Glutamatergic neuron (in vitro differentiated cells): ENCODE data around the gene TMEM50B. TPM values are rescaled to one million over a fixed set of nuclear protein-coding genes. Genes with fewer than 3 reads are reported as not detected.

ENCODE experiments used
- DNase-seq: peaks from one replicate; pipeline ENCODE4 v3.0.0; 2022
- H3K27ac Mint-ChIP-seq: one replicate; pipeline ENCODE4 v1.8.0; 2020; ENCODE audit warnings: mild to moderate bottlenecking, mixed read lengths, inconsistent platforms; ENCODE audit not compliant: unreplicated experiment
- H3K27me3 Mint-ChIP-seq: one replicate; pipeline ENCODE4 v1.8.0; 2020; ENCODE audit warnings: mild to moderate bottlenecking, moderate library complexity, mixed read lengths, inconsistent platforms; ENCODE audit not compliant: unreplicated experiment
- H3K36me3 Mint-ChIP-seq: one replicate; pipeline ENCODE4 v1.8.0; 2020; ENCODE audit warnings: mild to moderate bottlenecking, mixed read lengths, inconsistent platforms; ENCODE audit not compliant: unreplicated experiment
- H3K4me1 Mint-ChIP-seq: one replicate; pipeline ENCODE4 v1.8.0; 2020; ENCODE audit warnings: mild to moderate bottlenecking, low read depth, mixed read lengths, inconsistent platforms; ENCODE audit not compliant: unreplicated experiment
- H3K4me3 Mint-ChIP-seq: one replicate; pipeline ENCODE4 v1.8.0; 2020; ENCODE audit warnings: mild to moderate bottlenecking, mixed read lengths, inconsistent platforms; ENCODE audit not compliant: unreplicated experiment
- H3K9me3 Mint-ChIP-seq: one replicate; pipeline ENCODE4 v1.8.0; 2020; ENCODE audit warnings: mild to moderate bottlenecking, moderate library complexity, mixed read lengths, inconsistent platforms; ENCODE audit not compliant: unreplicated experiment
- CTCF ChIP-seq: fragments of 200-600 bp; sonication (generic); IDR thresholded peaks from one replicate; pipeline ENCODE4 v1.5.0; 2021; ENCODE audit not compliant: partially characterized antibody, unreplicated experiment
- total RNA-seq: library from RNA; stranded (reverse); fragmentation: NEBNext Ultra II Directional; extraction: Animal tissue kit (Norgen Biotek cat#: 25700); gene quantifications from one replicate; pipeline ENCODE4 v1.2.1, GENCODE V29; 2021; ENCODE audit not compliant: unreplicated experiment

The TMEM50B gene
- total RNA-seq, 1 donor from 2014 or later: 37.5 TPM

- Mint-ChIP-seq H3K9me3 (peaks cover 2% of the 10 kb centered on the region), H3K4me3 (peak overlapping the region; percentile 6)
- no peak for DNase-seq
Measured at GRCh38 chr21:33496345-33496744, 16.6 kb upstream of the TMEM50B start.

GRCh38 chr21:33495743-33496142, 16.0 kb upstream of the TMEM50B start:
- peaks cover 2% of the 10 kb centered on the region for H3K9me3 Mint-ChIP-seq
- no peaks in the 10 kb centered on the region for H3K4me1 Mint-ChIP-seq
- TF ChIP-seq CTCF: no peak
- H3K36me3 Mint-ChIP-seq: peaks cover 5% of the 10 kb centered on the region
- DNase-seq: no peak
- H3K4me3 Mint-ChIP-seq: no peak overlapping the region
- peaks cover 3% of the 10 kb centered on the region for H3K27me3 Mint-ChIP-seq
- H3K27ac Mint-ChIP-seq: no peak overlapping the region

More at GRCh38 chr21:33496345-33496744, 16.6 kb upstream of the TMEM50B start:
- no peak for TF ChIP-seq CTCF
- H3K27me3 Mint-ChIP-seq: peaks cover 2% of the 10 kb centered on the region
- H3K36me3 Mint-ChIP-seq: peaks cover 5% of the 10 kb centered on the region
- no peak overlapping the region for H3K27ac Mint-ChIP-seq
- H3K4me1 Mint-ChIP-seq: no peaks in the 10 kb centered on the region

GRCh38 chr21:33493756-33494155, 14.0 kb upstream of the TMEM50B start:
- Mint-ChIP-seq H3K27ac (no peak overlapping the region), H3K36me3 (peaks cover 5% of the 10 kb centered on the region), H3K27me3 (peaks cover 3% of the 10 kb centered on the region), H3K4me1 (no peaks in the 10 kb centered on the region), H3K4me3 (no peak overlapping the region), H3K9me3 (peaks cover 2% of the 10 kb centered on the region)
- TF ChIP-seq CTCF: no peak
- no peak for DNase-seq

GRCh38 chr21:33492571-33492970, 12.8 kb upstream of the TMEM50B start:
- peak overlapping the region; percentile 63 for H3K4me3 Mint-ChIP-seq
- peaks cover 2% of the 10 kb centered on the region for H3K9me3 Mint-ChIP-seq
- peaks cover 5% of the 10 kb centered on the region for H3K36me3 Mint-ChIP-seq
- peaks cover 3% of the 10 kb centered on the region for H3K27me3 Mint-ChIP-seq
- no peaks in the 10 kb centered on the region for H3K4me1 Mint-ChIP-seq
- TF ChIP-seq CTCF: no peak
- no peak for DNase-seq
- H3K27ac Mint-ChIP-seq: no peak overlapping the region

- H3K4me1 Mint-ChIP-seq: no peaks in the 10 kb centered on the region
- H3K36me3 Mint-ChIP-seq: peaks cover 4% of the 10 kb centered on the region
- peaks cover 2% of the 10 kb centered on the region for H3K9me3 Mint-ChIP-seq
- TF ChIP-seq CTCF: no peak
- H3K27me3 Mint-ChIP-seq: peaks cover 3% of the 10 kb centered on the region
- DNase-seq: peak; percentile 97
- H3K4me3 Mint-ChIP-seq: peak within 1 kb of the TSS; percentile 89
- H3K27ac Mint-ChIP-seq: peak within 1 kb of the TSS; percentile 86
Measured at GRCh38 chr21:33491373-33492102, 11.8 kb upstream of the TMEM50B start, which contains the start of gene DNAJC28. DNAJC28 (minus strand) TSS chr21:33491716; CDS start chr21:33489393, 2,323 bp downstream.
